AG08396 (cell line): Measurements from ENCODE around the gene EFCAB3.
A peak's percentile ranks its signal among the peaks of the same experiment; 100 is the strongest.
"Not testable (repeated sequence)": the region's sequence is repeated elsewhere in the genome, so short reads cannot be mapped to it uniquely, and the experiment has no call there.

Source experiments
- DNase-seq: peaks from one replicate; pipeline ENCODE4 v3.0.0; 2012; ENCODE audit warnings: low spot score, mixed read lengths

Gene EFCAB3

DNA sequence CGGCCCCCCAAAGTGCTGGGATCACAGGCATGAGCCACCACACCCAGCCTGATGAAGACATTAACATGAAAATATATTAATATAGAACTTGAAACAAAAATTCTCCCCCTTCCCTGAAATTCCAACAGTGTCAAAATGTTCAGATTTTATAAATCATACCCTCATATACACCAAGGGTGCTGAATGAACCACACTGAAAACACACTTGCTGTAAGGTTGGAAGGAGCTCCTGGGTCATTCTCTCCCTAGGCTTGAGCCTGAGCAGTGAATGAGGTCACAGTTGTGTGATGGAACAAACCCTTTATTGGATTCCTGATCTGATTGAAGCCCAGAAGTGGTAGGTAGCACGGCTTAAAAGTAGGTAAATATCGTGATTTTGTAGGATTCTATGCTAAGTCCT lies at the start of gene EFCAB3:
Gene EFCAB3 (plus strand): TSS at position 301 of the 400 bp plus-strand sequence. CDS start 2,427 bp downstream, outside the sequence.
- no peak for DNase-seq

DNA sequence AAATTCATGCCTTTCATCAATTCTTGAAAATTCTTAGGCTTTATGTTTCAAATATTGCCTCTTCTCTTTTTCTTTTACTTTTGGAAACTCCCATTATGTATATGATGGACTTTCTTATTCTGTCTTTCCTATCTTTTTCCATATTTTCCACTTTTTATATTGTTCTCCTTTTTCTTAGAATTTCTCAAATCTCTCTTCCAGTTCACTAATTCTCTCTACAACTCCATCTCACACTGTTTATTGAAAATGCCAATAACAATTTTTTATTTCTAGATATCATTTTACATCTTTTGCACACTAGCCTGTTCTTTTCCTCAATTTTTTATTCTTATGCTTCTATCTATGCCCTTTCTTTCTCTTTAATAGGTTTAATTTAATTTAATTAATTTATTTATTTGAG lies 43.8 kb upstream of the EFCAB3 start:
- no peak for DNase-seq

DNA sequence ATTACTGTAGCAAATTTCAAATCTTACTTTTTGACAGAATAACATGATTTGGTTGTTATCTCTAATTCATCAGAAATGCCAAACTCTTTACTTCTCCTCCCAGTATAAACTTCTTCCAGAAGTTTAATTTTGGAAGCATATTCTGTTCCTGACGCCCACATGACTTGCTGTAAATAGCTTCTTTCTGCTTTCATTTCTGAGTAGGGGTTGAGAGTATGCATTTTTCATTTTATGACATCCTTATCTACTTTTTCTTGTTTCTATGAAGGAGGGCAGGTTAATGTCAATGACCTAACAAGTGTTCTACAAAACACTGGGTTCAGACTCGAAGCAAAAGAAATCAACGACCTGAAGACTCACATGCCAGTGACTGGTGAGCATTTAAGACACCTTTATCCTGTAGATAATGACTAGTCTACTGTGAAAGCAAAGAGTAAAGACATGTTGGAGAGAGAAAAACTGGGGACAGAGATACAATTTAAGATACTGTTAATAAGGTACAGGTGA lies 36.5 kb upstream of the EFCAB3 start:
- DNase-seq: no peak

- no peak for DNase-seq
Observed at GRCh38 chr17:62351176-62351575, 29.2 kb upstream of the EFCAB3 start.

DNA sequence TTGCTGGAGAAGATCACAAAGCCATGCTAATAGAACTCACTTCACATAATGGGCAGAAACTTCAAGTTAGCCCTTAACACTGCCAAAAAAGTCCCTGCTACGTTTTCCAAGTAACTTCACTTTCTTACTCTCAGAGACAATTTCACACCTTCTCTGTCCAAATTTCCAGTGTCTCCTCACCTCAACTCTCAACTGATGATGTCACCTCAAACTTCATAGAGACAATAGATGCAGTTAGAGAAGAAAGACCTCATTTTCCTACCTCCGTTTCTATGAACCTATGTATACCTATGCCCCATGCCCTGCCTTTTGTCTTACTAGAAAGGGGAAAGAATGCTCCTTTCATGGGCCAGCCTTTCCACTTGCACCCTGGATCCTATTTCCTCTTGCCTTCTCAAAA lies 14.2 kb upstream of the EFCAB3 start:
- DNase-seq: no peak

DNA sequence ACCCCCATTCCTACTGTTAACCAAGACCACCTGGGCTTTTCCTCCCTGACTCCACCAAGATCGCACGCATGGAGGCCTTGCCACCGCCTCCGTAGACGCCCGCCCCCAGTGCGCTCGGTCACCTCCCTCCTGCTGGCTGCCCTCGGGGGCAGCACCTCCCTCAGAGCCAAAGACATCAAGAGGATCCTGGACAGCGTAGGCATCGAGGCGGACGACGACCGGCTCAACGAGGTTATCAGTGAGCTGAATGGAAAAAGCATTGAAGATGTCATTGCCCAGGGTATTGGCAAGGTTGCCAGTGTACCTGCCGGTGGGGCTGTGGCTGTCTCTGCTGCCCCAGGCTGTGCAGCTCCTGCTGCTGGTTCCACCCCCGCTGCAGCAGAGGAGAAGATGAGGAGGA lies 1.2 kb downstream of the EFCAB3 start:
- DNase-seq: no peak

DNA sequence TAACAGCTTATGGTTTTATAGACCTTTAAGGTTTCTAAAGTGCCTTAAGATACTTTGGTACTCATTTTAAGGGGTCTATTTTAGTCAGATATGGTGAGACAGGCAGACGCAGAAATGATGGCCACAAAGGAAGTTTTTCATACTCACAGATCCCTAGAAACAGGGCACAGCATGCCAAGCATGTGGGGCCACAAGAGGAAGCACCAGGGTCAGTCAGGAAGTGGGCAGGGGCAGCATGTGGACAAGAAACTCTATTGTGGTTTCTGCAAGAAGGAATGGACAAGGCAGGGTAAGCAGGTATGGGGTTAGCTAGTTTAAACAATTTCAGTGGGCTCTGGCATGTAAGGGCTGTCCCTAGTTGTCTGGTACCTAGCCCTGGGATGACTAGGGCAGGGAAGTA lies 8.5 kb downstream of the EFCAB3 start:
- no peak for DNase-seq

DNA sequence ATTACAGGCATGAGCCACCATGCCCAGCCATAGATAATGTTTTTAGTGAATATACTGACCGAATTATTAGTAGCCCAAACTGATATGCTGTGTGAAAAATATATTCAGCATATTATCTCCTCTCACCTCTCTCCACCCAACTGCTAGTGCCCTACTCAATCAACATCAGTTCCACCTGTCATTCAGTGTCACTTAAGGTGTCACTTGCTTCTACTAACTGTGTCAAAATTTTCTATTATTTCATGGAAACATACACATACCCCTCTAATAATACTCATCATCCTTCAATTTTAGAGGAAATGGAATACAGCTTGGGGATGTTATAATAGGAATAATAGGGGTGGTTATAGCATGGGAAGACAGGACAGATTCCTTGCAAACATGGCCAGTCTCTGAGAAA lies 12.6 kb downstream of the EFCAB3 start:
- no peak for DNase-seq

DNA sequence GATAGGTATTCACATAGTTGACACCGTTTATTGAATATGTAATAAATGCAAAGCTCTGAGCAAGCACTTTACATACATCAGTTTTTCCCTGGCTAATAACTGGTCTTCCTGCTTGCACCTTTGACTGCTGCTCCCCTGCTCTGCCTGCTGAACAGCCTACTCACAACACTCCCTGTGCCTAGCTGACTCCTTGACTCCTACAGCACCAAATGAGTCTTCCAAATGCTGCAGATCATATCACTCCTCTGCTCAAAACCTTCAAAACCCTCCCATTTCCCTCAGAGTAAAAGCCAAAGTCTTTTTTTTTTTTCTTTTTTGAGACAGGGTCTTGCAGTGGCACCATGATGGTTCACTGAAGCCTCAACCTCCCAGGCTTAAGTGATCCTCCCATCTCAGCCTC lies 18.5 kb downstream of the EFCAB3 start:
- DNase-seq: no peak

DNA sequence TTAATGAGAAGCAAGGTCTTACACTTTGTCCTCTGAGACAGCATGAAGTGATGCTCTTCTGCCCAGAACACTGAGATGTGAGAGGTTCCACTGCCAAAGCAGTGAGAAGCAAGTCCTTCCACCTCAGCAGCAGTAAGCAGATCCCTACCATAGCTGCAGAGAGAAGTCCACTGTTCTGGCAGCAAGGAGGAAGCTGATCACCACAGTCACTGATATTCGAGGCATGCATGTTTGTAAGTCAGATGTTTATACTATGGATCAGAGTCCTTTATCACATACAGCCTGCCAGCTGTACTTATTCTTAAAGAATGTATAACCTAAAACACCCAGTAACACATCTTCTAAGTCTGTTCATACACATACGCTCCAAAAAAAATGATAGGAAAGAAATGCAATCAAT lies 25.1 kb downstream of the EFCAB3 start:
- DNase-seq: no peak

GRCh38 chr17:62413090-62413489 lies 32.7 kb downstream of the EFCAB3 start:
- DNase-seq: not testable (repeated sequence)

DNA sequence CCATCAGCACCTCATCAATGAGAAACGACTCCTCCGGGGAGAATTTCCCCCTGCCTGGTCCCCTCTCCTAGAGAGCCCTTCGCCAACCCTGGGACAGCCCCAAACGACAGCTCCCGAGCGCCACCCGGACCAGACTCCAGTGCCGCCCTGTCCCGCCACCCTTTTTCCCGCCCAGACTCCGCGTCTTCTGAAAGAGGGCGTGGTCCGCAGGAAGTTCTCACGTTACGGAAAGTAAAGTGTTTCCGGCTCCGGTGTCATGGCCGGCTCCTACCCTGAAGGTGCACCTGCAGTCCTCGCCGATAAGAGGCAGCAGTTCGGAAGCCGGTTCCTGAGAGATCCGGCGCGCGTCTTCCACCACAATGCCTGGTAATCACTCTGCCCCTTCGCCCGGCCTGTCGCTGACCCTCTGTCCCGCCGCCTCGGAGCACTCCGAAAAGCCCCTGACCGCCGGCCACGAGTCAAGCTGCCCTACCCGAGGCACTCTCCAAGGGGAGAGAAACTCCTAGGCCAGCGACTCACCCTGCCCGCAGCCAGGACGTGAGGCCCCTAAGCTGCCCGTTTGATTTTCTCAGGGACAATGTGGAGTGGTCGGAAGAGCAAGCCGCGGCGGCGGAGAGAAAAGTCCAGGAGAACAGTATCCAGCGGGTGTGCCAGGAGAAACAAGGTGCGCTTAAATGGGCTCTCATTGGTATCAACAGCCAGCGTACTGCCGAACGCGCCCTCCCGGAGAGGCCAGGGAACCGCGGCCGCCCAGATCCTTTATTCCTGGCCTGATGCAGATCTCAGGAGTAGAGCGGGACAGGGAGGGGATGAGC lies 43.5 kb downstream of the EFCAB3 start, which contains the start of gene METTL2A:
Gene METTL2A (plus strand): TSS at position 251 of the 815 bp plus-strand sequence. CDS start 6 bp downstream, at position 257.
- peak; percentile 72 for DNase-seq

- not testable (repeated sequence) for DNase-seq
Observed at GRCh38 chr17:62426214-62426613, 45.9 kb downstream of the EFCAB3 start.

DNA sequence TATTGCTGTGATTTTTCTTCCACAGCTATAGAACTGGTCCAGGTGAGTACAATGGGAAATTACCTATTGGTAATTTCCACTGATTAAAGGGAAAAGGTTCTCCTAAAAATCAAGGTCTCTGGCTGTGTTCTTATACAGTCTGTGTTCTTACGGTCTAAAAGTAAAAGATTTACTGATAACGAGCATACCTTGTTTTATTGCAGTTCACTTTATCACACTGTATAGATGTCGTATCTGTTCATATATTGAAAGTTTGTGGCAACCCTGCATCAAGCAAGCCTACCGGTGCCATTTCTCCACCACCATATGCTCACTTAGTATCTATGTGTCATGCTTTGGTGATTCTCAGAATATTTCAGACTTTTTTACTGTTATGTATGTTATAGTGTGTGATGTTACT lies 54.9 kb downstream of the EFCAB3 start:
- DNase-seq: not testable (repeated sequence)

- not testable (repeated sequence) for DNase-seq
Observed at GRCh38 chr17:62441181-62441580, 60.8 kb downstream of the EFCAB3 start.

DNA sequence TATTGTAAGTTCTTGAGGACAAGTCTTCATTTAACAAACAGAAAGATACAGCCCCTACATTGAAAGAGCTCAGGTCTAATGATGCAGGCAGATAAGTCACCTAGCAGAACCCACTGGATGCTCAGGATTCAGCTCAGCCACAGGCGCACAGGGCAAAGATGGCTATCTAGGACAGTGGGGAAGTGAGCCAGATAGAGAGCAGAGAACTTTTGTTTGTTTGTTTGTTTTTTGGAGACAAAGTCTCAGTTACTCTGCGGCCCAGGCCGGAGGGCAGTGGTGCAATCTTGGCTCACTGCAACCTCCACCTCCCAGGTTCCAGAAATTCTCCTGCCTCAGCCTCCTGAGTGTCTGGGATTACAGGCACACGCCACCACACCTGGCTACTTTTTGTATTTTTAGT lies 63.7 kb downstream of the EFCAB3 start:
- DNase-seq: no peak

DNA sequence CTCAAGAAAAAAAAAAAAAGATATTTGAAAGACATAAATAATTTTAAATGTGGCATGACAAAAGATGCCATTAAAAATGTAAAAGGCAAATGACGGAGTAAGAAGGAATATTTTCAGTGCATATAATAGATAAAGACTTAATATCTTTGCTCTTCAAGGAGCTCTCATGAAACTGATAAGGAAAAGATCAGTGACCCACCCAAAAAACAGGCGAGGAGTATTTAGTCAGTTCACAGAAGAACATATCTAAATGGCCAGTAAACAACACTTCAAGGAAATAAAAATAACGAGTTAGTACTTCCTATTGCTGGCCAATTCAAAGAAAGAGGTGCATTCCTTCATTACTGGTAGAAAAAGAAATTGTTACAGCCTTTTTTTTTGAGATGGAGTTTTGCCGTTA lies 65.4 kb downstream of the EFCAB3 start:
- DNase-seq: not testable (repeated sequence)

- DNase-seq: not testable (repeated sequence)
Observed at GRCh38 chr17:62452195-62452594, 71.8 kb downstream of the EFCAB3 start.

DNA sequence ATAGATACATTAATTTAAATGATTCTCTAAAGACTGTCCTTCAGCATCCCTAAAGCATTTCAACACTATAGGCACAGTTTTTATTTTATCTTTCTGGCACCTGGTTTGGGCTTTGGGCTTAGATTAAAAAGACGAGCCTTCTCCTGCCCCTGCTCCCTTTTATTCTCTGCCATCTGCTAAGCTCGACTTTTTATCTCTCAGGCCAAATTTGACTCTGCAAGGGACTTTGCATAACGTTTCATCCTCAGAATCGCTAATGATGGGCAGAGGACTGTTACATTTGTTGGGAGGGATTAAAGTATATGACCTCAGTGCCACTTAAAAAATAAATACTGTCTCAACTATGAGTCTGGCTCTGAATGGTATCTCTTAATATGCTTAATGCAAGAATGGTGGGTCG lies 72.7 kb downstream of the EFCAB3 start:
- not testable (repeated sequence) for DNase-seq

DNA sequence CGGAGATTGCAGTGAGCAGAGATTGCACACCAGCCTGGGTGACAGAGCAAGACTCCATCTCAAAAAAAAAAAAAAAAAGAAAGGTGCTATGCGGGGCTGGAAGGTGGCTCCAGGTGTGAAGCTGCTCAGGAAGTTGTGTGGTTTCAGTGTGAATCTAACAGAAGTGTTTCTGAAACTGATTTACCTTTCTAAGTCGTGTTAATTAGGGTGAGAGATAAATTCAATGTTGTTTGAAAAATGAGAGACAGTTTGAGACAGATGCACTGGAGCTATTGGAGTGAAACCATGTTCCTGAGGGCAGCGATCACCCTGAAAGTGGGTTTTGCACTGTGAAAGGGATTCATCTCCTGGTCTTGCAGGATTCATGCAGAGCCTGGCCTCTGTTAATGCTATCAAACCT lies 73.3 kb downstream of the EFCAB3 start:
- DNase-seq: not testable (repeated sequence)

GRCh38 chr17:62454111-62454510 lies 73.8 kb downstream of the EFCAB3 start:
- DNase-seq: not testable (repeated sequence)

- no peak for DNase-seq
Observed at GRCh38 chr17:62456016-62456415, 75.7 kb downstream of the EFCAB3 start.

DNA sequence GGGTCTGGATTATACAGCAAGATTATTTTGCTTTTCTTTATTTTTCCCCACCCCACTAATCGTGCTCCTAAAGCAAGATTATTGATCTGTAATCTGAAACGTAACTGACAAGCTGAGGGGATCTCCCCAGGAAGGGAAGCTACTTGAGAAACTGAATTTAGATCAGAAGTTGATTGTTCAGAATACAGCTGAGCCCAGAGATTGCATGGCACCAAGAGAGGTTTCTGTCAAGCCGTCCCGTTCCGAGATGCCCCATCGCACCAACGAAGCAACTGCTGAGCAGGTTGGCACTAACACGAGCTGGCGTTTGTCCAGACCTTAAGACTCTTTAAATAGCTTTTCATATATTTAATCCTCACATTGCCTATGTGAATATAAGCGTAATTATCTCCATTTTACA lies 78.1 kb downstream of the EFCAB3 start:
- DNase-seq: not testable (repeated sequence)

DNA sequence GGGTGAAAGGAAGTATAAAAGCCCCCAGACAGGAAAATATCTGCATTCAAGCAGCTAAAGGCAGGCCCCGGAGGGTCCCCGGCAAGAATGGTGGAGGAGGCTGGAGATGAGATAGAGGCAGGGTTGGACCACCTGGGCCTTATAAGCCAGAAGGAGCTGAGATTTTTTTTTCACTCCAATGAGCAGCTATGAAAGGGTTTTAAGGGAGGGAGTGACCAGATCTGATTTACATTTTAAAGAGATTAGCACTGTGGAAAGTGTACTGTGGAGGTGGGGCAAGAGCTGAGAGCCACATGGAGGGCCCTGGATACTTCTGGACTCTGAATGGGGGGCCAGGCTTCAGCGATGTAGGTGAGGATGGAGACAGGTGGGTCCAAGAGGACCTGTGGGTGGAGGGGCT lies 84.1 kb downstream of the EFCAB3 start:
- not testable (repeated sequence) for DNase-seq
